Measurements from ENCODE around the gene RABGAP1L.

RABGAP1L gene

DNA sequence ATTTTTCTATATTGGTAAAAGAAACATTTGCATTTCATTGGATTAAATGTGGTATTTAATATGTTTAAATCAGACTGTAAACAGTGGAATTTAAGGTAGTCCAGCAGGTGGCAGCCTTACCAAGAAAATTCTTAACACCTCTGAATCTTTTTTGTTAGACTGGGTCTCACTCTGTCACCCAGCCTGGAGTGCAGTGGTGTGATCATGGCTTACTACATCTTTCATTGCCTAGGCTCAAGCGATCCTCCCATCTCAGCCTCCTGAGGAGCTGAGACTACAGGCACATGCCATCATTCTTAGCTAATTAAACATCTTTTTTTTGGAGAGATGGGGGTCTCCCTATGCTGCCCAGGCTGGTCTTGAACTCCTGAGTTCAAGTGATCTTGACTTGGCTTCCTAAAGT lies 98.8 kb downstream of the RABGAP1L start:
- H3K27ac ChIP-seq (ENCODE audit: low read length): no peak overlapping the region
- no peaks in the 10 kb centered on the region for H3K4me1 ChIP-seq (ENCODE audit: insufficient read depth, low read length)
- no peaks in the 10 kb centered on the region for H3K9me3 ChIP-seq (ENCODE audit: insufficient read depth, low read depth, low read length)
- H3K4me3 ChIP-seq (ENCODE audit: low read length): no peak overlapping the region
- H3K27me3 ChIP-seq (ENCODE audit: insufficient read depth, low read length): no peaks in the 10 kb centered on the region
- H3K9ac ChIP-seq (ENCODE audit: low read depth, low read length): no peak overlapping the region
- no peaks in the 10 kb centered on the region for H3K36me3 ChIP-seq (ENCODE audit: insufficient read depth, low read depth, low read length)

GRCh38 chr1:174262349-174263241 lies 103.3 kb downstream of the RABGAP1L start:
- no peaks in the 10 kb centered on the region for H3K27me3 ChIP-seq (ENCODE audit: insufficient read depth, low read length)
- no peaks in the 10 kb centered on the region for H3K4me1 ChIP-seq (ENCODE audit: insufficient read depth, low read length)
- no peak overlapping the region for H3K27ac ChIP-seq (ENCODE audit: low read length)
- no peaks in the 10 kb centered on the region for H3K9me3 ChIP-seq (ENCODE audit: insufficient read depth, low read depth, low read length)
- H3K36me3 ChIP-seq (ENCODE audit: insufficient read depth, low read depth, low read length): no peaks in the 10 kb centered on the region
- no peak overlapping the region for H3K4me3 ChIP-seq (ENCODE audit: low read length)
- 0 out of 2 replicates have a peak overlapping the region, but pooled peaks have one; percentile 24 for H3K9ac ChIP-seq (ENCODE audit: low read depth, low read length)

- Histone ChIP-seq H3K27ac (ENCODE audit: low read length) (no peak overlapping the region), H3K9me3 (ENCODE audit: insufficient read depth, low read depth, low read length) (no peaks in the 10 kb centered on the region), H3K36me3 (ENCODE audit: insufficient read depth, low read depth, low read length) (no peaks in the 10 kb centered on the region), H3K27me3 (ENCODE audit: insufficient read depth, low read length) (no peaks in the 10 kb centered on the region), H3K4me3 (ENCODE audit: low read length) (no peak overlapping the region), H3K9ac (ENCODE audit: low read depth, low read length) (no peak overlapping the region), H3K4me1 (ENCODE audit: insufficient read depth, low read length) (no peaks in the 10 kb centered on the region)
These were observed 106.0 kb downstream of the RABGAP1L start for GRCh38 chr1:174265282-174265681.

DNA sequence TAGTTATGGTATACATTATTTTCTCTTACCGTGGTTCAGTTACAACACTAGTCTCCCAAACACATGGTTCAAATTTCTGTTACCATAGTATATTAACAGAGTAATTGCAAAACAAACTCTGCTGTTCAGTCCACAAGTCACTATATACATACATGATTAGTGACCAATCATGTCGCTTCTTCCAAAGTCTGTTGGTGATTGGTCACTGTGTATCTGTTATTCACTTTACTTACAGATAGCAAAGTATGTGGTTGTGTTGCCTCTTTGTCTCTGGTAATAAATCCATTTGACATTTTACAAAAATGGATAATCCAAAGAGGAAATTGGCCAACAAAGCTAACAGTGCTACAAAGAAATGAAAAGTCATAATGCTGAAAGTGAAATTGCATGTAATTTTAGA lies 107.2 kb downstream of the RABGAP1L start:
- H3K9ac ChIP-seq (ENCODE audit: low read depth, low read length): no peak overlapping the region
- H3K9me3 ChIP-seq (ENCODE audit: insufficient read depth, low read depth, low read length): no peaks in the 10 kb centered on the region
- no peaks in the 10 kb centered on the region for H3K36me3 ChIP-seq (ENCODE audit: insufficient read depth, low read depth, low read length)
- no peak overlapping the region for H3K4me3 ChIP-seq (ENCODE audit: low read length)
- no peaks in the 10 kb centered on the region for H3K4me1 ChIP-seq (ENCODE audit: insufficient read depth, low read length)
- H3K27me3 ChIP-seq (ENCODE audit: insufficient read depth, low read length): no peaks in the 10 kb centered on the region
- H3K27ac ChIP-seq (ENCODE audit: low read length): no peak overlapping the region

- Histone ChIP-seq H3K36me3 (ENCODE audit: insufficient read depth, low read depth, low read length) (no peaks in the 10 kb centered on the region), H3K27me3 (ENCODE audit: insufficient read depth, low read length) (no peaks in the 10 kb centered on the region), H3K4me1 (ENCODE audit: insufficient read depth, low read length) (no peaks in the 10 kb centered on the region), H3K9me3 (ENCODE audit: insufficient read depth, low read depth, low read length) (no peaks in the 10 kb centered on the region), H3K27ac (ENCODE audit: low read length) (no peak overlapping the region), H3K9ac (ENCODE audit: low read depth, low read length) (no peak overlapping the region), H3K4me3 (ENCODE audit: low read length) (no peak overlapping the region)
These were observed 107.8 kb downstream of the RABGAP1L start for GRCh38 chr1:174266991-174267612.

- Histone ChIP-seq H3K4me3 (ENCODE audit: low read length) (no peak overlapping the region), H3K9ac (ENCODE audit: low read depth, low read length) (no peak overlapping the region), H3K27ac (ENCODE audit: low read length) (no peak overlapping the region), H3K27me3 (ENCODE audit: insufficient read depth, low read length) (no peaks in the 10 kb centered on the region), H3K9me3 (ENCODE audit: insufficient read depth, low read depth, low read length) (no peaks in the 10 kb centered on the region), H3K36me3 (ENCODE audit: insufficient read depth, low read depth, low read length) (no peaks in the 10 kb centered on the region), H3K4me1 (ENCODE audit: insufficient read depth, low read length) (no peaks in the 10 kb centered on the region)
These were observed 110.8 kb downstream of the RABGAP1L start for GRCh38 chr1:174269989-174270651.

DNA sequence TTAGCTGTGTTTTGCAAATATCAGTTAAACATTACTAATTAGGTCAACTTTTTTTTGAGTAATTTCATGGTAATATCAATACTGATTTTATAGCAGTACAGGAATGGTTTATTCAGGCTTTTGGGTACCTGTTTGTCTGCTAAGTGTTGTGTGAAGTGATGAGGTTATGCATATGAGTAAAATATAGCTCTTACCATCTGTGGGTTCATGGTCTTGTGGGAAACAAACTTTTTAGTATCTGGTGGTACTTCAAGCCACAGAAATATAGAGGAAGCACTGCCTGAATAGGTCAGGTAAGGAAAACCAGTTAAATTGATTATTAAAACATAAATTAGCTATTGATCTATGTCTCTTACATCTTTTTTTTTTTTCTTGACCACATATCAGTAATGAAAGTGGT lies 113.9 kb downstream of the RABGAP1L start:
- no peaks in the 10 kb centered on the region for H3K36me3 ChIP-seq (ENCODE audit: insufficient read depth, low read depth, low read length)
- H3K4me1 ChIP-seq (ENCODE audit: insufficient read depth, low read length): no peaks in the 10 kb centered on the region
- no peak overlapping the region for H3K9ac ChIP-seq (ENCODE audit: low read depth, low read length)
- H3K9me3 ChIP-seq (ENCODE audit: insufficient read depth, low read depth, low read length): no peaks in the 10 kb centered on the region
- no peak overlapping the region for H3K27ac ChIP-seq (ENCODE audit: low read length)
- no peak overlapping the region for H3K4me3 ChIP-seq (ENCODE audit: low read length)
- H3K27me3 ChIP-seq (ENCODE audit: insufficient read depth, low read length): no peaks in the 10 kb centered on the region

DNA sequence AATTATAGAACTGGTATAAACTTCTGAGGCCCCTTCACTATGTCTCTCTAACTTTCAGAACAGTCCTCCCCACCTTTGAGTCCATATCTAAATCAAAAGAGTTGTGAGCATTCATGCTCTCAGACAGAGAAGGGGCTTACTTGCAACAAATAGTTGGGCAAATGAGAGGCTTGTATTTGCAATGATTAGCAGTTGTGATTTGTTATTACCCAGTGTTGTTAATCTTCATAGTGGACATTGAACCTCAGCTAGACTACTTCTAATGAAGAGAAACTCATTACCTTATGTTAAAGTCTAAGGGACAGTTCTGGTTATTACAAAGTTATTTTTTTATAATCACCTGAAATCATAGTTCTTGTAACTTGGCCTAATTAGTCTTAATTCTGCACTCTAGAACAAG lies 114.5 kb downstream of the RABGAP1L start:
- Histone ChIP-seq H3K27me3 (ENCODE audit: insufficient read depth, low read length) (no peaks in the 10 kb centered on the region), H3K4me3 (ENCODE audit: low read length) (no peak overlapping the region), H3K36me3 (ENCODE audit: insufficient read depth, low read depth, low read length) (no peaks in the 10 kb centered on the region), H3K27ac (ENCODE audit: low read length) (no peak overlapping the region), H3K9me3 (ENCODE audit: insufficient read depth, low read depth, low read length) (no peaks in the 10 kb centered on the region), H3K4me1 (ENCODE audit: insufficient read depth, low read length) (no peaks in the 10 kb centered on the region), H3K9ac (ENCODE audit: low read depth, low read length) (no peak overlapping the region)

GRCh38 chr1:174274452-174274851 lies 115.1 kb downstream of the RABGAP1L start:
- no peaks in the 10 kb centered on the region for H3K36me3 ChIP-seq (ENCODE audit: insufficient read depth, low read depth, low read length)
- H3K27me3 ChIP-seq (ENCODE audit: insufficient read depth, low read length): no peaks in the 10 kb centered on the region
- H3K9ac ChIP-seq (ENCODE audit: low read depth, low read length): no peak overlapping the region
- no peak overlapping the region for H3K4me3 ChIP-seq (ENCODE audit: low read length)
- no peak overlapping the region for H3K27ac ChIP-seq (ENCODE audit: low read length)
- H3K9me3 ChIP-seq (ENCODE audit: insufficient read depth, low read depth, low read length): no peaks in the 10 kb centered on the region
- H3K4me1 ChIP-seq (ENCODE audit: insufficient read depth, low read length): no peaks in the 10 kb centered on the region

DNA sequence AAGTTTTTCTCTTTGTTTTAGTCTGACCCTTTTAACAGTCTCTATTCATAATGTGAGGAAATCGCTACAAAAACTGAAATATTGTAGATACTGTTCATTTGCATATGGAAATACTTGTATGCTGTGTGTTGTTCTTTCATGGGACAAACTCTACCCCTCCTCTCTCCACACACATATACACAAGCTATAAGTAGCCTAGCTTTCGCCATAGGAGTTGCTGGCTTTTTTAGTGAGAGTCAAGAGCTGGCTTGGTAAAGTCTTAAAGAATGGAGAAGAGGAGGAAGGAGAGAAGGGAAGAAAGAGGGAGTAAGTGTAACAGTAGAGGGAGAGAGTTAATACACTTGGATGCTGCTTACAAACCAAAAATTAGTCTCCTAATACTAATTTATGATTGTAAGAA lies 115.6 kb downstream of the RABGAP1L start:
- no peaks in the 10 kb centered on the region for H3K4me1 ChIP-seq (ENCODE audit: insufficient read depth, low read length)
- no peak overlapping the region for H3K27ac ChIP-seq (ENCODE audit: low read length)
- H3K36me3 ChIP-seq (ENCODE audit: insufficient read depth, low read depth, low read length): no peaks in the 10 kb centered on the region
- H3K27me3 ChIP-seq (ENCODE audit: insufficient read depth, low read length): no peaks in the 10 kb centered on the region
- no peak overlapping the region for H3K9ac ChIP-seq (ENCODE audit: low read depth, low read length)
- no peaks in the 10 kb centered on the region for H3K9me3 ChIP-seq (ENCODE audit: insufficient read depth, low read depth, low read length)
- no peak overlapping the region for H3K4me3 ChIP-seq (ENCODE audit: low read length)

- H3K27me3 ChIP-seq (ENCODE audit: insufficient read depth, low read length): no peaks in the 10 kb centered on the region
- no peaks in the 10 kb centered on the region for H3K36me3 ChIP-seq (ENCODE audit: insufficient read depth, low read depth, low read length)
- no peaks in the 10 kb centered on the region for H3K9me3 ChIP-seq (ENCODE audit: insufficient read depth, low read depth, low read length)
- no peak overlapping the region for H3K4me3 ChIP-seq (ENCODE audit: low read length)
- no peaks in the 10 kb centered on the region for H3K4me1 ChIP-seq (ENCODE audit: insufficient read depth, low read length)
- no peak overlapping the region for H3K9ac ChIP-seq (ENCODE audit: low read depth, low read length)
- no peak overlapping the region for H3K27ac ChIP-seq (ENCODE audit: low read length)
These were observed 116.8 kb downstream of the RABGAP1L start for GRCh38 chr1:174276087-174276486.

- Histone ChIP-seq H3K27me3 (ENCODE audit: insufficient read depth, low read length) (no peaks in the 10 kb centered on the region), H3K36me3 (ENCODE audit: insufficient read depth, low read depth, low read length) (no peaks in the 10 kb centered on the region), H3K9me3 (ENCODE audit: insufficient read depth, low read depth, low read length) (no peaks in the 10 kb centered on the region), H3K4me3 (ENCODE audit: low read length) (no peak overlapping the region), H3K4me1 (ENCODE audit: insufficient read depth, low read length) (no peaks in the 10 kb centered on the region), H3K9ac (ENCODE audit: low read depth, low read length) (no peak overlapping the region), H3K27ac (ENCODE audit: low read length) (no peak overlapping the region)
These were observed 124.7 kb downstream of the RABGAP1L start for GRCh38 chr1:174284052-174284451.

Data from iPS-20b (cell line).